ENCODE measurements around the gene UBE3B.
"Not testable (repeated sequence)": the region's sequence is repeated elsewhere in the genome, so short reads cannot be mapped to it uniquely, and the experiment has no call there.

The UBE3B gene

GRCh38 chr12:109449845-109450532 is 27.4 kb upstream of the UBE3B start:
- DNase-seq: no peak

GRCh38 chr12:109450980-109451379 is 26.5 kb upstream of the UBE3B start:
- no peak for DNase-seq

GRCh38 chr12:109451400-109451799 is 26.0 kb upstream of the UBE3B start:
- DNase-seq: no peak

GRCh38 chr12:109452489-109452888 is 24.9 kb upstream of the UBE3B start:
- DNase-seq: no peak

- no peak for DNase-seq
These were observed 21.7 kb upstream of the UBE3B start for GRCh38 chr12:109455706-109456105.

GRCh38 chr12:109458086-109458485 is 19.3 kb upstream of the UBE3B start:
- DNase-seq: no peak

- DNase-seq: no peak
These were observed 18.6 kb upstream of the UBE3B start for GRCh38 chr12:109458771-109459208.

GRCh38 chr12:109459247-109459646 is 18.2 kb upstream of the UBE3B start:
- no peak for DNase-seq

- no peak for DNase-seq
These were observed 16.9 kb upstream of the UBE3B start for GRCh38 chr12:109460538-109460937.

GRCh38 chr12:109461049-109461845 is 16.2 kb upstream of the UBE3B start:
- no peak for DNase-seq

GRCh38 chr12:109461846-109462756 is 15.3 kb upstream of the UBE3B start:
- DNase-seq: no peak

- no peak for DNase-seq
These were observed 14.4 kb upstream of the UBE3B start for GRCh38 chr12:109462868-109463692.

GRCh38 chr12:109463756-109464155 is 13.7 kb upstream of the UBE3B start:
- DNase-seq: no peak

- no peak for DNase-seq
These were observed 12.6 kb upstream of the UBE3B start for GRCh38 chr12:109464642-109465351.

- DNase-seq: no peak
These were observed 11.1 kb upstream of the UBE3B start for GRCh38 chr12:109466305-109466704.

- no peak for DNase-seq
These were observed 10.6 kb upstream of the UBE3B start for GRCh38 chr12:109466821-109467220.

- no peak for DNase-seq
These were observed 9.3 kb upstream of the UBE3B start for GRCh38 chr12:109467978-109468676.

GRCh38 chr12:109469517-109469916 is 7.9 kb upstream of the UBE3B start:
- no peak for DNase-seq

GRCh38 chr12:109473006-109473405 is 4.4 kb upstream of the UBE3B start:
- DNase-seq: no peak

- DNase-seq: not testable (repeated sequence)
These were observed 3.7 kb upstream of the UBE3B start for GRCh38 chr12:109473526-109474270.
